Mucosa of descending colon (tissue), 3 donors: Measurements from ENCODE around the gene HUNK. TPM values are rescaled to one million over a fixed set of nuclear protein-coding genes. Genes with fewer than 3 reads are reported as not detected.

Experiments used
- ATAC-seq: fragments of 200-7000 bp; cut with Tn5 transposase; one replicate; pipeline ENCODE4 v1.9.1; 2020; ENCODE audit warnings: mild to moderate bottlenecking, moderate library complexity
- DNase-seq, 3 donors: peaks; one replicate each; pipeline ENCODE4 v3.0.0-alpha.2; 2020
- H3K36me3 ChIP-seq: fragments of 200-600 bp; one replicate; pipeline ENCODE4 v1.8.0; 2021; ENCODE audit warnings: low read depth, mild to moderate bottlenecking
- H3K4me1 ChIP-seq: fragments of 200-600 bp; one replicate; pipeline ENCODE4 v1.8.0; 2021; ENCODE audit warnings: low read depth, mild to moderate bottlenecking
- H3K4me3 ChIP-seq: fragments of 200-600 bp; one replicate; pipeline ENCODE4 v1.8.0; 2021; ENCODE audit warnings: mild to moderate bottlenecking
- H3K9me3 ChIP-seq: fragments of 200-600 bp; one replicate; pipeline ENCODE4 v1.8.0; 2021; ENCODE audit warnings: mild to moderate bottlenecking
- intact Hi-C, 2 donors: fragments of 100-400 bp; cut with DNase I in 1 of 2; cut with micrococcal nuclease in 1 of 2; formaldehyde crosslinking; loops; one replicate each; pipeline versions ENCODE4 v1.11.0 to v1.11.1; 2022; cut with DNase I, micrococcal nuclease
- total RNA-seq, 3 donors: library from RNA; stranded (reverse); fragmentation: NEBNext Ultra II Directional in 2 of 3; extraction: Animal tissue kit (Norgen Biotek cat#: 25700) in 2 of 3; gene quantifications; one replicate each; pipeline versions ENCODE4 v1.2.1 to v1.2.4, GENCODE V29; 2021 to 2023
- TF ChIP-seq, protein P1 (sequence below): fragments of 200-600 bp; IDR thresholded peaks from one replicate; pipeline ENCODE4 v1.8.0; 2022; ENCODE audit warnings: antibody characterized with exemption, mild to moderate bottlenecking
- donor health status: DM: no; HTN: no; CAD: no; lungs with moderate emphysema.
- donor health status: DM: no; HTN: no; CAD: no.
- donor health status: DM: no; HTN: yes; CAD: no.

HUNK gene
- total RNA-seq, 3 donors from 2014 or later = 3.8 to 12.3 (median 11.0) TPM

- no peak for DNase-seq
- H3K9me3 ChIP-seq = no peaks in the 10 kb centered on the region
- no peak overlapping the region for H3K4me3 ChIP-seq
- H3K36me3 ChIP-seq = no peaks in the 10 kb centered on the region
- TF ChIP-seq, protein P1, sequence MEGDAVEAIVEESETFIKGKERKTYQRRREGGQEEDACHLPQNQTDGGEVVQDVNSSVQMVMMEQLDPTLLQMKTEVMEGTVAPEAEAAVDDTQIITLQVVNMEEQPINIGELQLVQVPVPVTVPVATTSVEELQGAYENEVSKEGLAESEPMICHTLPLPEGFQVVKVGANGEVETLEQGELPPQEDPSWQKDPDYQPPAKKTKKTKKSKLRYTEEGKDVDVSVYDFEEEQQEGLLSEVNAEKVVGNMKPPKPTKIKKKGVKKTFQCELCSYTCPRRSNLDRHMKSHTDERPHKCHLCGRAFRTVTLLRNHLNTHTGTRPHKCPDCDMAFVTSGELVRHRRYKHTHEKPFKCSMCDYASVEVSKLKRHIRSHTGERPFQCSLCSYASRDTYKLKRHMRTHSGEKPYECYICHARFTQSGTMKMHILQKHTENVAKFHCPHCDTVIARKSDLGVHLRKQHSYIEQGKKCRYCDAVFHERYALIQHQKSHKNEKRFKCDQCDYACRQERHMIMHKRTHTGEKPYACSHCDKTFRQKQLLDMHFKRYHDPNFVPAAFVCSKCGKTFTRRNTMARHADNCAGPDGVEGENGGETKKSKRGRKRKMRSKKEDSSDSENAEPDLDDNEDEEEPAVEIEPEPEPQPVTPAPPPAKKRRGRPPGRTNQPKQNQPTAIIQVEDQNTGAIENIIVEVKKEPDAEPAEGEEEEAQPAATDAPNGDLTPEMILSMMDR = no peak
- no peak for ATAC-seq
- no peaks in the 10 kb centered on the region for H3K4me1 ChIP-seq
- intact Hi-C loops = no loop called here
These were observed 34.0 kb upstream of the HUNK start for GRCh38 chr21:31838586-31839355.

DNA sequence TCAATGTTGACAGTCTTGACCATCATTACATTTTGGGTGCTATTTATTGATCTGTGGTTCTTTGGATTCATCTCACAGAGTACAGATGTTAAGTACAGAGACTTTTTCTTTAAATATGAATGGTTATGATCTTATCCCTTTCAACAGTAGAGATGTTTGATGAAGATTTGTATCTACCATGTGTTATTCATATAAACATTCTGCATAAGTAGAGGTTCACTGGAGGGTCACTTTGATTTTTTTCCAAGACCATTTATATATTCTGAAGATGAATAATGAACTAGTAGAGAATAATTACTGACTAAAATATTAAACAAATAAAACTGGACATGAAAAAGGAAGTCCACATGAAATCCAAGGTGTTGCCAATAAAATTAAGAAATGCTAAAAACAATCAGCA is 28.6 kb upstream of the HUNK start:
- DNase-seq (no peak), ATAC-seq (no peak)
- intact Hi-C loops = no loop called here
- H3K4me1 ChIP-seq = no peaks in the 10 kb centered on the region
- H3K4me3 ChIP-seq = no peak overlapping the region
- H3K36me3 ChIP-seq = no peaks in the 10 kb centered on the region
- H3K9me3 ChIP-seq = no peaks in the 10 kb centered on the region
- TF ChIP-seq, protein P1 = no peak

GRCh38 chr21:31845151-31845729 is 27.6 kb upstream of the HUNK start:
- no peaks in the 10 kb centered on the region for H3K9me3 ChIP-seq
- no peak for ATAC-seq
- no peaks in the 10 kb centered on the region for H3K4me1 ChIP-seq
- TF ChIP-seq, protein P1 = no peak
- DNase-seq = no peak
- intact Hi-C loops = no loop called here
- H3K4me3 ChIP-seq = no peak overlapping the region
- H3K36me3 ChIP-seq = no peaks in the 10 kb centered on the region

- no peaks in the 10 kb centered on the region for H3K36me3 ChIP-seq
- intact Hi-C loops = no loop called here
- no peaks in the 10 kb centered on the region for H3K4me1 ChIP-seq
- ATAC-seq (no peak), DNase-seq (no peak)
- no peaks in the 10 kb centered on the region for H3K9me3 ChIP-seq
- TF ChIP-seq, protein P1 = no peak
- H3K4me3 ChIP-seq = no peak overlapping the region
These were observed 26.1 kb upstream of the HUNK start for GRCh38 chr21:31846690-31847089.

- Histone ChIP-seq H3K4me1 (no peaks in the 10 kb centered on the region), H3K4me3 (no peak overlapping the region), H3K36me3 (no peaks in the 10 kb centered on the region), H3K9me3 (no peaks in the 10 kb centered on the region)
- DNase-seq (no peak), ATAC-seq (no peak)
- intact Hi-C loops = no loop called here
- TF ChIP-seq, protein P1 = no peak
These were observed 25.1 kb upstream of the HUNK start for GRCh38 chr21:31847761-31848160.
